GM23248 (cell line): Measurements from ENCODE around the gene UCP1. TPM values are rescaled to one million over a fixed set of nuclear protein-coding genes. Genes with fewer than 3 reads are reported as not detected.

Experiments used
- polyA plus RNA-seq: library from polyadenylated mRNA; unstranded; fragments of >200 nt; fragmentation: Nextera tagmentation; extraction: Ambion mirVana; gene quantifications from 2 replicates; pipeline ENCODE4 v1.2.1, GENCODE V29; 2016
- small RNA-seq: library from RNA; depleted of rRNA; stranded (forward); fragments of <200 nt; gene quantifications from one replicate; pipeline ENCODE3, GENCODE V24; 2014; ENCODE audit warnings: low read depth, low replicate concordance
- total RNA-seq: library from RNA; depleted of rRNA; stranded (reverse); fragments of >200 nt; shearing (Covaris generic); gene quantifications from 2 replicates; pipeline ENCODE4 v1.2.3, GENCODE V29; 2014; rRNA removed

Gene UCP1
- total and polyA plus RNA-seq, 2 experiments from 2014 or later: not detected

Small RNA genes within 50 kb of the gene (small RNA-seq; reads per million reads assigned to genes)
- gene AC108019.1: not detected
- gene RN7SL152P: not detected

Other genes starting within 250 kb of the UCP1 start
- gene SCOC, start 195.3 kb downstream of the UCP1 start, total RNA-seq: 92.4 and 104 TPM in 2 replicates
- 120 and 124 TPM in 2 replicates for gene SCOC, start 195.3 kb downstream of the UCP1 start, polyA plus RNA-seq
- 0.63 and 5.1 TPM in 2 replicates for gene CLGN, start 141.3 kb downstream of the UCP1 start, total RNA-seq
- gene CLGN, start 141.3 kb downstream of the UCP1 start, polyA plus RNA-seq: 2.5 and 2.7 TPM in 2 replicates
- not detected in 2 replicates for gene MGAT4D, start 70.7 kb downstream of the UCP1 start, total RNA-seq
- not detected in 2 replicates for gene MGAT4D, start 70.7 kb downstream of the UCP1 start, polyA plus RNA-seq
- gene ELMOD2, start 44.8 kb downstream of the UCP1 start, total RNA-seq: 24.0 and 35.8 TPM in 2 replicates
- 25.0 and 30.5 TPM in 2 replicates for gene ELMOD2, start 44.8 kb downstream of the UCP1 start, polyA plus RNA-seq
- 14.4 and 18.3 TPM in 2 replicates for gene TBC1D9, start 187.4 kb upstream of the UCP1 start, total RNA-seq
- gene TBC1D9, start 187.4 kb upstream of the UCP1 start, polyA plus RNA-seq: 4.4 and 4.6 TPM in 2 replicates